Liver (tissue), 3 donors: ENCODE results near the gene VSIG10L.

Experiments
- EGR1 ChIP-seq, 2 donors: IDR thresholded peaks; 2 replicates each; pipeline ENCODE4 v1.6.1; 2016 to 2018; ENCODE audit warnings: antibody characterized with exemption in 2 of 2, low read depth in 2 of 2
- FOXA2 ChIP-seq: IDR thresholded peaks from 2 replicates; pipeline ENCODE4 v1.6.1; 2016; ENCODE audit warnings: antibody characterized with exemption
- GABPA ChIP-seq, 2 donors: IDR thresholded peaks in 1 of 2; conservative IDR thresholded peaks in 1 of 2; 2 replicates each; pipeline ENCODE4 v1.6.1; 2016; ENCODE audit warnings: antibody characterized with exemption in 2 of 2, mild to moderate bottlenecking in 1 of 2, moderate library complexity in 1 of 2
- HNF4G ChIP-seq: IDR thresholded peaks from 2 replicates; pipeline ENCODE4 v1.6.1; 2016; ENCODE audit warnings: antibody characterized with exemption
- MAX ChIP-seq: IDR thresholded peaks from 2 replicates; pipeline ENCODE4 v1.6.1; 2016; ENCODE audit warnings: antibody characterized with exemption
- RAD21 ChIP-seq, 2 donors: IDR thresholded peaks; 2 replicates each; pipeline ENCODE4 v1.6.1; 2016; ENCODE audit warnings: antibody characterized with exemption in 2 of 2, mild to moderate bottlenecking in 2 of 2
- SP1 ChIP-seq: IDR thresholded peaks from 2 replicates; pipeline ENCODE4 v1.6.1; 2018; ENCODE audit warnings: antibody characterized with exemption, mild to moderate bottlenecking
- TAF1 ChIP-seq: conservative IDR thresholded peaks from 2 replicates; pipeline ENCODE4 v1.6.1; 2016; ENCODE audit warnings: antibody characterized with exemption, mild to moderate bottlenecking
- YY1 ChIP-seq: IDR thresholded peaks from 2 replicates; pipeline ENCODE4 v1.6.1; 2016; ENCODE audit warnings: antibody characterized with exemption, mild to moderate bottlenecking
- TF ChIP-seq, protein P1 (sequence below): fragments of 150-350 bp; IDR thresholded peaks from 2 replicates; pipeline ENCODE4 v1.5.1; 2017; ENCODE audit warnings: improper control_type of control experiment, low read depth, low read length; ENCODE audit not compliant: missing input control
- TF ChIP-seq, protein P2 (sequence below): IDR thresholded peaks from 2 replicates; pipeline ENCODE4 v1.6.1; 2016; ENCODE audit warnings: antibody characterized with exemption, mild to moderate bottlenecking
- TF ChIP-seq, protein P3 (sequence below): IDR thresholded peaks from 2 replicates; pipeline ENCODE4 v1.6.1; 2016; ENCODE audit warnings: antibody characterized with exemption
- donor health status: healthy.
- donor health status: healthy.

- TF ChIP-seq MAX (no peak), HNF4G (no peak), EGR1 (IDR thresholded peaks at IDR 0.05; ENCODE audit: low read depth in 2 of 2) (no peak), FOXA2 (no peak), TAF1 (no peak), SP1 (no peak), YY1 (no peak), GABPA (IDR thresholded peaks at IDR 0.05 in 1 of 2, conservative IDR thresholded peaks at IDR 0.05 in 1 of 2) (no peak), RAD21 (IDR thresholded peaks at IDR 0.05) (no peak)
- TF ChIP-seq, protein P1, sequence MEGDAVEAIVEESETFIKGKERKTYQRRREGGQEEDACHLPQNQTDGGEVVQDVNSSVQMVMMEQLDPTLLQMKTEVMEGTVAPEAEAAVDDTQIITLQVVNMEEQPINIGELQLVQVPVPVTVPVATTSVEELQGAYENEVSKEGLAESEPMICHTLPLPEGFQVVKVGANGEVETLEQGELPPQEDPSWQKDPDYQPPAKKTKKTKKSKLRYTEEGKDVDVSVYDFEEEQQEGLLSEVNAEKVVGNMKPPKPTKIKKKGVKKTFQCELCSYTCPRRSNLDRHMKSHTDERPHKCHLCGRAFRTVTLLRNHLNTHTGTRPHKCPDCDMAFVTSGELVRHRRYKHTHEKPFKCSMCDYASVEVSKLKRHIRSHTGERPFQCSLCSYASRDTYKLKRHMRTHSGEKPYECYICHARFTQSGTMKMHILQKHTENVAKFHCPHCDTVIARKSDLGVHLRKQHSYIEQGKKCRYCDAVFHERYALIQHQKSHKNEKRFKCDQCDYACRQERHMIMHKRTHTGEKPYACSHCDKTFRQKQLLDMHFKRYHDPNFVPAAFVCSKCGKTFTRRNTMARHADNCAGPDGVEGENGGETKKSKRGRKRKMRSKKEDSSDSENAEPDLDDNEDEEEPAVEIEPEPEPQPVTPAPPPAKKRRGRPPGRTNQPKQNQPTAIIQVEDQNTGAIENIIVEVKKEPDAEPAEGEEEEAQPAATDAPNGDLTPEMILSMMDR = no peak
- TF ChIP-seq, protein P2, sequence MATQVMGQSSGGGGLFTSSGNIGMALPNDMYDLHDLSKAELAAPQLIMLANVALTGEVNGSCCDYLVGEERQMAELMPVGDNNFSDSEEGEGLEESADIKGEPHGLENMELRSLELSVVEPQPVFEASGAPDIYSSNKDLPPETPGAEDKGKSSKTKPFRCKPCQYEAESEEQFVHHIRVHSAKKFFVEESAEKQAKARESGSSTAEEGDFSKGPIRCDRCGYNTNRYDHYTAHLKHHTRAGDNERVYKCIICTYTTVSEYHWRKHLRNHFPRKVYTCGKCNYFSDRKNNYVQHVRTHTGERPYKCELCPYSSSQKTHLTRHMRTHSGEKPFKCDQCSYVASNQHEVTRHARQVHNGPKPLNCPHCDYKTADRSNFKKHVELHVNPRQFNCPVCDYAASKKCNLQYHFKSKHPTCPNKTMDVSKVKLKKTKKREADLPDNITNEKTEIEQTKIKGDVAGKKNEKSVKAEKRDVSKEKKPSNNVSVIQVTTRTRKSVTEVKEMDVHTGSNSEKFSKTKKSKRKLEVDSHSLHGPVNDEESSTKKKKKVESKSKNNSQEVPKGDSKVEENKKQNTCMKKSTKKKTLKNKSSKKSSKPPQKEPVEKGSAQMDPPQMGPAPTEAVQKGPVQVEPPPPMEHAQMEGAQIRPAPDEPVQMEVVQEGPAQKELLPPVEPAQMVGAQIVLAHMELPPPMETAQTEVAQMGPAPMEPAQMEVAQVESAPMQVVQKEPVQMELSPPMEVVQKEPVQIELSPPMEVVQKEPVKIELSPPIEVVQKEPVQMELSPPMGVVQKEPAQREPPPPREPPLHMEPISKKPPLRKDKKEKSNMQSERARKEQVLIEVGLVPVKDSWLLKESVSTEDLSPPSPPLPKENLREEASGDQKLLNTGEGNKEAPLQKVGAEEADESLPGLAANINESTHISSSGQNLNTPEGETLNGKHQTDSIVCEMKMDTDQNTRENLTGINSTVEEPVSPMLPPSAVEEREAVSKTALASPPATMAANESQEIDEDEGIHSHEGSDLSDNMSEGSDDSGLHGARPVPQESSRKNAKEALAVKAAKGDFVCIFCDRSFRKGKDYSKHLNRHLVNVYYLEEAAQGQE = no peak
- TF ChIP-seq, protein P3, sequence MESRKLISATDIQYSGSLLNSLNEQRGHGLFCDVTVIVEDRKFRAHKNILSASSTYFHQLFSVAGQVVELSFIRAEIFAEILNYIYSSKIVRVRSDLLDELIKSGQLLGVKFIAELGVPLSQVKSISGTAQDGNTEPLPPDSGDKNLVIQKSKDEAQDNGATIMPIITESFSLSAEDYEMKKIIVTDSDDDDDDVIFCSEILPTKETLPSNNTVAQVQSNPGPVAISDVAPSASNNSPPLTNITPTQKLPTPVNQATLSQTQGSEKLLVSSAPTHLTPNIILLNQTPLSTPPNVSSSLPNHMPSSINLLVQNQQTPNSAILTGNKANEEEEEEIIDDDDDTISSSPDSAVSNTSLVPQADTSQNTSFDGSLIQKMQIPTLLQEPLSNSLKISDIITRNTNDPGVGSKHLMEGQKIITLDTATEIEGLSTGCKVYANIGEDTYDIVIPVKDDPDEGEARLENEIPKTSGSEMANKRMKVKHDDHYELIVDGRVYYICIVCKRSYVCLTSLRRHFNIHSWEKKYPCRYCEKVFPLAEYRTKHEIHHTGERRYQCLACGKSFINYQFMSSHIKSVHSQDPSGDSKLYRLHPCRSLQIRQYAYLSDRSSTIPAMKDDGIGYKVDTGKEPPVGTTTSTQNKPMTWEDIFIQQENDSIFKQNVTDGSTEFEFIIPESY = no peak
Observed at GRCh38 chr19:51351266-51351990, 9.5 kb upstream of the VSIG10L start.
